PC-3 (cell line): ENCODE measurements around the gene FAM234A. TPM values are rescaled to one million over a fixed set of nuclear protein-coding genes. Genes with fewer than 3 reads are reported as not detected.

Experiments
- ATAC-seq: fragments of 200-7000 bp; cut with Tn5 transposase; 2 replicates; pipeline ENCODE4 v1.9.1; 2020; ENCODE audit warnings: mild to moderate bottlenecking, moderate library complexity
- BruUV-seq: library from RNA; stranded (reverse); fragments of 400-500 nt; replicated peaks from 2 replicates; lab custom pipeline; 2021; lab: Mats Ljungman, UMichigan
- CTCF ChIA-PET: fragments of 300-600 bp; sonication (Branson Sonifier 250); formaldehyde crosslinking; loops from one replicate; lab custom pipeline; 2022; ENCODE audit warnings: antibody characterized with exemption; lab: Charles Lee
- POLR2A ChIA-PET: fragments of 300-600 bp; sonication (Branson Sonifier 250); formaldehyde crosslinking; loops from one replicate; lab custom pipeline; 2022; ENCODE audit warnings: antibody characterized with exemption; ENCODE audit not compliant: unreplicated experiment; lab: Charles Lee
- DNase-seq: peaks from one replicate; pipeline ENCODE4 v3.0.0-alpha.2; 2015
- H2AFZ ChIP-seq: fragments of 300-600 bp; sonication (generic); 2 replicates; pipeline ENCODE4 v1.6.0; 2016; ENCODE audit warnings: antibody characterized with exemption, low read length
- H3F3A ChIP-seq: fragments of 300-600 bp; sonication (generic); one replicate; pipeline ENCODE4 v1.6.0; 2017; ENCODE audit warnings: antibody characterized with exemption, low read length, control low read depth, mild to moderate bottlenecking; ENCODE audit not compliant: unreplicated experiment
- H3K27ac ChIP-seq: fragments of 300-600 bp; sonication (generic); 2 replicates; pipeline ENCODE4 v1.5.1; 2016; ENCODE audit warnings: mild to moderate bottlenecking, low read length
- H3K27me3 ChIP-seq: fragments of 300-600 bp; sonication (generic); 2 replicates; pipeline ENCODE4 v1.6.1; 2016; ENCODE audit warnings: low read length, mixed read lengths
- H3K36me3 ChIP-seq: fragments of 300-600 bp; sonication (generic); 2 replicates; pipeline ENCODE4 v1.6.1; 2016; ENCODE audit warnings: low read depth, mixed run types, low read length, mixed read lengths
- H3K4me1 ChIP-seq: fragments of 300-600 bp; sonication (generic); 2 replicates; pipeline ENCODE4 v1.5.1; 2016; ENCODE audit warnings: low read length; ENCODE audit not compliant: insufficient read depth
- H3K4me2 ChIP-seq: fragments of 300-600 bp; sonication (generic); 2 replicates; pipeline ENCODE4 v1.6.0; 2016; ENCODE audit warnings: low read length
- H3K4me3 ChIP-seq: fragments of 300-600 bp; sonication (generic); 2 replicates; pipeline ENCODE4 v1.5.1; 2016; ENCODE audit warnings: mild to moderate bottlenecking, low read length, mixed read lengths
- H3K79me2 ChIP-seq: fragments of 300-600 bp; sonication (generic); 2 replicates; pipeline ENCODE4 v1.6.1; 2017; ENCODE audit warnings: low read length, mixed read lengths
- H3K9ac ChIP-seq: fragments of 300-600 bp; sonication (generic); 2 replicates; pipeline ENCODE4 v1.6.0; 2016; ENCODE audit warnings: mild to moderate bottlenecking, low read length
- H3K9me2 ChIP-seq: fragments of 300-600 bp; sonication (generic); replicated peaks from 2 replicates; pipeline ENCODE4 v1.6.1; 2016; ENCODE audit warnings: mixed run types, low read length, mixed read lengths
- H3K9me3 ChIP-seq: fragments of 300-600 bp; sonication (generic); 2 replicates; pipeline ENCODE4 v1.6.1; 2016; ENCODE audit warnings: low read length, mixed read lengths
- H4K20me1 ChIP-seq: fragments of 300-600 bp; sonication (generic); 2 replicates; pipeline ENCODE4 v1.6.1; 2016; ENCODE audit warnings: low read length, mixed read lengths
- EZH2 ChIP-seq: fragments of 300-600 bp; sonication (generic); IDR thresholded peaks from one replicate; pipeline ENCODE4 v1.6.1; 2017; ENCODE audit warnings: antibody characterized with exemption, mild to moderate bottlenecking, low read length; ENCODE audit not compliant: unreplicated experiment
- EZH2phosphoT487 ChIP-seq: fragments of 300-600 bp; sonication (generic); IDR thresholded peaks from 2 replicates; pipeline ENCODE4 v1.6.1; 2018; ENCODE audit warnings: mild to moderate bottlenecking, antibody characterized with exemption, low read length, borderline replicate concordance
- intact Hi-C: fragments of 100-400 bp; cut with micrococcal nuclease; formaldehyde crosslinking; loops from 2 replicates; pipeline ENCODE4 v1.9.0; 2023
- total RNA-seq: library from RNA; depleted of rRNA; stranded (reverse); fragments of >200 nt; gene quantifications from 2 replicates; pipeline ENCODE4 v1.2.3, GENCODE V29; 2014
- TF ChIP-seq, protein P1 (sequence below): fragments of 300-600 bp; sonication (generic); conservative IDR thresholded peaks from 2 replicates; pipeline ENCODE4 v1.5.1; 2017; ENCODE audit warnings: antibody characterized with exemption, low read depth, mild to moderate bottlenecking, low read length

FAM234A gene
- total RNA-seq, 1 experiment from 2014 or later, result 31.4 TPM

DNA sequence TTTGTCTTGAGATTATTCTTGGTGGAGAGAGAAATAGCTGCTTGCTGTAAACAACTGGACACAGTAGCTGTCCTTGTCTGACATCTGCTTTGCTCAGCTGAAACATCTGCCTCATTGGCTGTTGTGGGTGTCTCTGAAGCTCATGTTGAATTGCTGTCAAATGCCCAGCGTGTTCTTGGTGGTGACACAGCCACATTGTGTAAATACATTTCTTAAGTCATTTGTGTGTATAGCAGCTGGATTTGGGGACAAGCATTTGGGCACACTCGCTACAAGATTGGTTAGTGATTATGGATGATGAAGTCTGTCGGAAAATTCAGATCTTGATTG is 5.3 kb downstream of the FAM234A start:
- Histone ChIP-seq H3K27ac (no peak overlapping the region), H3K4me1 (no peaks in the 10 kb centered on the region), H2AFZ (no peak overlapping the region), H4K20me1 (no peaks in the 10 kb centered on the region), H3K9me3 (no peaks in the 10 kb centered on the region), H3K79me2 (no peaks in the 10 kb centered on the region), H3K9me2 (no peaks in the 10 kb centered on the region), H3K36me3 (no peaks in the 10 kb centered on the region), H3K27me3 (no peaks in the 10 kb centered on the region), H3F3A (no peaks in the 10 kb centered on the region), H3K4me3 (no peak overlapping the region), H3K4me2 (no peak overlapping the region), H3K9ac (no peak overlapping the region)
- ChIA-PET POLR2A (no interaction called here), CTCF (no interaction called here)
- intact Hi-C loops, result no loop called here
- TF ChIP-seq EZH2phosphoT487 (no peak), EZH2 (no peak)
- TF ChIP-seq, protein P1, sequence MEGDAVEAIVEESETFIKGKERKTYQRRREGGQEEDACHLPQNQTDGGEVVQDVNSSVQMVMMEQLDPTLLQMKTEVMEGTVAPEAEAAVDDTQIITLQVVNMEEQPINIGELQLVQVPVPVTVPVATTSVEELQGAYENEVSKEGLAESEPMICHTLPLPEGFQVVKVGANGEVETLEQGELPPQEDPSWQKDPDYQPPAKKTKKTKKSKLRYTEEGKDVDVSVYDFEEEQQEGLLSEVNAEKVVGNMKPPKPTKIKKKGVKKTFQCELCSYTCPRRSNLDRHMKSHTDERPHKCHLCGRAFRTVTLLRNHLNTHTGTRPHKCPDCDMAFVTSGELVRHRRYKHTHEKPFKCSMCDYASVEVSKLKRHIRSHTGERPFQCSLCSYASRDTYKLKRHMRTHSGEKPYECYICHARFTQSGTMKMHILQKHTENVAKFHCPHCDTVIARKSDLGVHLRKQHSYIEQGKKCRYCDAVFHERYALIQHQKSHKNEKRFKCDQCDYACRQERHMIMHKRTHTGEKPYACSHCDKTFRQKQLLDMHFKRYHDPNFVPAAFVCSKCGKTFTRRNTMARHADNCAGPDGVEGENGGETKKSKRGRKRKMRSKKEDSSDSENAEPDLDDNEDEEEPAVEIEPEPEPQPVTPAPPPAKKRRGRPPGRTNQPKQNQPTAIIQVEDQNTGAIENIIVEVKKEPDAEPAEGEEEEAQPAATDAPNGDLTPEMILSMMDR, result no peak
- BruUV-seq, result no TSS peak
- DNase-seq (no peak), ATAC-seq (no peak)

DNA sequence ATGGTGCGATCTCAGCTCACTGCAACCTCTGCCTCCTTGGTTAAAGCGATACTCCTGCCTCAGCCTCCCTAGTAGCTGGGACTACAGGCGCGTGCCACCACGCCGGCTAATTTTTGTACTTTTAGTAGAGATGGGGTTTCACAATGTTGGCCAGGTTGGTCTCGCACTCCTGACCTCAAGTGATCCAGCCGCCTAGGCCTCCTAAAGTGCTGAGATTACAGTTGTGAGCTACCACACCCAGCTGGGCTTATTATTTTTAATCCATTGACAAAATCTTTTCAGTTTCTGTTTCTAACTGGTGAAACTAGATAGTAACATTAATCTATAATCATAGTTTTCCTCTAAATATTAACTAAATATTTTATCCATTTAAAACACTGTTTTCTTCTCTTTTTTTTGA is 5.9 kb downstream of the FAM234A start:
- no TSS peak for BruUV-seq
- H3K9me2 ChIP-seq, result no peaks in the 10 kb centered on the region
- no peak overlapping the region for H3K4me2 ChIP-seq
- H2AFZ ChIP-seq, result no peak overlapping the region
- no peaks in the 10 kb centered on the region for H3K9me3 ChIP-seq
- no peak overlapping the region for H3K27ac ChIP-seq
- no peaks in the 10 kb centered on the region for H3K36me3 ChIP-seq
- TF ChIP-seq EZH2 (no peak), EZH2phosphoT487 (no peak)
- TF ChIP-seq, protein P1, result no peak
- H3F3A ChIP-seq, result no peaks in the 10 kb centered on the region
- no peak overlapping the region for H3K9ac ChIP-seq
- no peaks in the 10 kb centered on the region for H3K27me3 ChIP-seq
- DNase-seq (no peak), ATAC-seq (no peak)
- CTCF ChIA-PET, result no interaction called here
- H4K20me1 ChIP-seq, result no peaks in the 10 kb centered on the region
- no peaks in the 10 kb centered on the region for H3K79me2 ChIP-seq
- no peak overlapping the region for H3K4me3 ChIP-seq
- intact Hi-C loops, result no loop called here
- no peaks in the 10 kb centered on the region for H3K4me1 ChIP-seq
- POLR2A ChIA-PET, result no interaction called here

DNA sequence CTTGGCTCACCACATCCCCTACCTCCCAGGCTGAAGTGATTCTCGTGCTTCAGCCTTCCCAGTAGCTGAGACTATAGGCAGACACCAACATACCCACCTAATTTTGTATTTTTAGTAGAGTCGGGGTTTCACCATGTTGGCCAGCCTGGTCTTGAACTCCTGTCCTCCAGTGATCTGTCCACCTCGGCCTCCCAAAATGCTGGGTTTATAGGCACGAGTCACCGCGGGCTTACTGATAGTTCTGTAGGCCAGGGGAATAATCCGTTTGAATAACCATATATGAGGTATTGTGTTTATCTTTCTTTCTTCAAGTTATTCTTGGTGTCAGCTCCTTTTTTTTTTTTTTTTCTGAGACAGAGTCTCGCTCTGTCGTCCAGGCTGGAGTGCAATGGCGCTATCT is 7.7 kb downstream of the FAM234A start:
- TF ChIP-seq EZH2, result no peak
- TF ChIP-seq EZH2phosphoT487, result no peak
- TF ChIP-seq, protein P1, result no peak
- H3K9me2 ChIP-seq, result no peaks in the 10 kb centered on the region
- no peak overlapping the region for H3K4me3 ChIP-seq
- intact Hi-C loops, result no loop called here
- H3K4me1 ChIP-seq, result no peaks in the 10 kb centered on the region
- BruUV-seq, result no TSS peak
- ChIA-PET CTCF (interaction anchor here (0.7 kb wide), 1 partner anchor 111 kb away, joined by 6 read pairs; no protein-coding TSS in a partner anchor), POLR2A (interaction anchor here (0.6 kb wide), 1 partner anchor 12 kb away, joined by 19 read pairs; no protein-coding TSS in a partner anchor)
- H3K27me3 ChIP-seq, result no peaks in the 10 kb centered on the region
- ATAC-seq (0 out of 2 replicates have a peak, but pooled peaks have one; percentile 15), DNase-seq (no peak)
- no peak overlapping the region for H3K9ac ChIP-seq
- no peaks in the 10 kb centered on the region for H3F3A ChIP-seq
- no peak overlapping the region for H3K4me2 ChIP-seq
- no peaks in the 10 kb centered on the region for H3K9me3 ChIP-seq
- no peaks in the 10 kb centered on the region for H4K20me1 ChIP-seq
- no peaks in the 10 kb centered on the region for H3K79me2 ChIP-seq
- H2AFZ ChIP-seq, result no peak overlapping the region
- no peaks in the 10 kb centered on the region for H3K36me3 ChIP-seq
- H3K27ac ChIP-seq, result no peak overlapping the region
